HG02588 (cell line): Measurements from ENCODE around the gene UPK3BL1.
"Not testable (repeated sequence)": the region's sequence is repeated elsewhere in the genome, so short reads cannot be mapped to it uniquely, and the experiment has no call there.

Experiments
- ATAC-seq: cut with Tn5 transposase; IDR thresholded peaks from one replicate; pipeline ENCODE4 v1.9.1; 2021; ENCODE audit warnings: mild to moderate bottlenecking, moderate library complexity; ENCODE audit not compliant: unreplicated experiment

The UPK3BL1 gene

GRCh38 chr7:102630622-102631021, 12.0 kb downstream of the UPK3BL1 start:
- ATAC-seq = not testable (repeated sequence)

- not testable (repeated sequence) for ATAC-seq
These were observed 15.2 kb downstream of the UPK3BL1 start for GRCh38 chr7:102627271-102627904.

- not testable (repeated sequence) for ATAC-seq
These were observed 24.5 kb downstream of the UPK3BL1 start for GRCh38 chr7:102618122-102618521.

- peak; percentile 74 for ATAC-seq
These were observed 26.0 kb downstream of the UPK3BL1 start, which contains the start of gene RASA4 for GRCh38 chr7:102616507-102617125. TSS of gene RASA4 (minus strand) at chr7:102616756. CDS start at chr7:102616689, 67 bp downstream.

GRCh38 chr7:102615930-102616329, 26.7 kb downstream of the UPK3BL1 start:
- ATAC-seq = not testable (repeated sequence)

- ATAC-seq = not testable (repeated sequence)
These were observed 27.7 kb downstream of the UPK3BL1 start for GRCh38 chr7:102614873-102615272.

GRCh38 chr7:102614346-102614697, 28.3 kb downstream of the UPK3BL1 start:
- peak; percentile 11 for ATAC-seq

GRCh38 chr7:102613575-102614345, 28.8 kb downstream of the UPK3BL1 start:
- ATAC-seq = peak; percentile 60

- not testable (repeated sequence) for ATAC-seq
These were observed 30.8 kb downstream of the UPK3BL1 start for GRCh38 chr7:102611675-102612325.

- peak; percentile 41 for ATAC-seq
These were observed 31.4 kb downstream of the UPK3BL1 start for GRCh38 chr7:102611013-102611674.

- ATAC-seq = not testable (repeated sequence)
These were observed 32.1 kb downstream of the UPK3BL1 start for GRCh38 chr7:102610441-102610840.

GRCh38 chr7:102609734-102610133, 32.9 kb downstream of the UPK3BL1 start:
- not testable (repeated sequence) for ATAC-seq

GRCh38 chr7:102606848-102607247, 35.7 kb downstream of the UPK3BL1 start:
- ATAC-seq = not testable (repeated sequence)

- ATAC-seq = not testable (repeated sequence)
These were observed 38.0 kb downstream of the UPK3BL1 start for GRCh38 chr7:102604431-102605145.

GRCh38 chr7:102602317-102602716, 40.3 kb downstream of the UPK3BL1 start:
- ATAC-seq = not testable (repeated sequence)

GRCh38 chr7:102599699-102600098, 42.9 kb downstream of the UPK3BL1 start:
- ATAC-seq = not testable (repeated sequence)

- not testable (repeated sequence) for ATAC-seq
These were observed 46.6 kb downstream of the UPK3BL1 start for GRCh38 chr7:102596036-102596435.

- ATAC-seq = peak; percentile 62
These were observed 48.8 kb downstream of the UPK3BL1 start for GRCh38 chr7:102593637-102594334.

GRCh38 chr7:102592477-102593019, 50.0 kb downstream of the UPK3BL1 start:
- ATAC-seq = peak; percentile 44
